Measurements from ENCODE around the gene IER2.

GRCh38 chr19:13169769-13170168 lies 19.6 kb downstream of the IER2 start:
- TF ChIP-seq CTCF (IDR thresholded peaks at IDR 0.05) (no peak), SIN3A (IDR thresholded peaks at IDR 0.05; ENCODE audit: borderline replicate concordance, insufficient read depth, low read depth, low read length) (no peak), POLR2AphosphoS5 (IDR thresholded peaks at IDR 0.05; ENCODE audit: low read depth, low read length) (no peak), REST (IDR thresholded peaks at IDR 0.05; ENCODE audit: insufficient read depth in 1 of 2, low read depth in 2 of 2, low read length in 1 of 2) (no peak), TCF7L2 (IDR thresholded peaks at IDR 0.05; ENCODE audit: low read depth, low read length) (no peak)
